HepG2 (cell line): Measurements from ENCODE around the gene TNFRSF25. TPM values are rescaled to one million over a fixed set of nuclear protein-coding genes. Genes with fewer than 3 reads are reported as not detected.
A peak's percentile ranks its signal among the peaks of the same experiment; 100 is the strongest.

Source experiments
- ASH2L ChIP-seq: fragments of 300-600, 200-600 bp; sonication (generic); IDR thresholded peaks from 2 replicates; pipeline ENCODE4 v1.7.0; 2017; ENCODE audit warnings: low read depth, mild to moderate bottlenecking, moderate library complexity, mixed read lengths, low read length; ENCODE audit not compliant: insufficient read length
- CBX2 ChIP-seq, 2 experiments: fragments of 200-600 bp in 1 of 2; sonication (generic); formaldehyde crosslinking in 1 of 2; IDR thresholded peaks; 2 replicates each; pipeline versions ENCODE4 v1.7.0 to v1.8.1; 2018 to 2022; ENCODE audit warnings: low read depth in 2 of 2, low read length in 1 of 2, mild to moderate bottlenecking in 1 of 2, missing genetic modification reagents in 1 of 2
- DNMT1 ChIP-seq: sonication (generic); formaldehyde crosslinking; IDR thresholded peaks from 2 replicates; pipeline ENCODE4 v1.5.1; 2020; ENCODE audit warnings: mild to moderate bottlenecking, missing genetic modification reagents
- GLI4 ChIP-seq: sonication (generic); formaldehyde crosslinking; IDR thresholded peaks from 2 replicates; pipeline ENCODE4 v1.5.1; 2020; ENCODE audit warnings: missing genetic modification reagents, mild to moderate bottlenecking, moderate library complexity, borderline replicate concordance
- HNRNPK ChIP-seq: fragments of 200-400 bp; formaldehyde crosslinking; IDR thresholded peaks from 2 replicates; pipeline ENCODE4 v1.6.1; 2018; ENCODE audit warnings: low read length, low read depth, moderate library complexity, mild to moderate bottlenecking; ENCODE audit not compliant: poor library complexity, severe bottlenecking
- KDM6A ChIP-seq: IDR thresholded peaks from 2 replicates; pipeline ENCODE4 v1.6.1; 2016; ENCODE audit warnings: low read depth
- KMT2A ChIP-seq: sonication (generic); formaldehyde crosslinking; IDR thresholded peaks from 2 replicates; pipeline ENCODE4 v1.4.0; 2020; ENCODE audit warnings: missing genetic modification reagents
- MAFG ChIP-seq: sonication (generic); formaldehyde crosslinking; IDR thresholded peaks from 2 replicates; pipeline ENCODE4 v1.5.1; 2020; ENCODE audit warnings: mild to moderate bottlenecking, missing genetic modification reagents
- NCOA2 ChIP-seq: sonication (generic); formaldehyde crosslinking; IDR thresholded peaks from 2 replicates; pipeline ENCODE4 v1.8.0; 2022; ENCODE audit warnings: inconsistent platforms
- PCBP2 ChIP-seq: fragments of 200-400 bp; formaldehyde crosslinking; optimal IDR thresholded peaks from 2 replicates; pipeline ENCODE3; 2018; ENCODE audit warnings: low read length, low read depth; ENCODE audit not compliant: poor library complexity, severe bottlenecking
- STAT5B ChIP-seq: sonication (generic); formaldehyde crosslinking; IDR thresholded peaks from 2 replicates; pipeline ENCODE4 v1.4.0; 2020; ENCODE audit warnings: missing genetic modification reagents
- THAP11 ChIP-seq: IDR thresholded peaks from 2 replicates; pipeline ENCODE4 v1.6.1; 2016; ENCODE audit warnings: missing biosample characterization, missing genetic modification reagents
- ZNF264 ChIP-seq: sonication (generic); formaldehyde crosslinking; IDR thresholded peaks from 2 replicates; pipeline ENCODE4 v1.4.0; 2020; ENCODE audit warnings: missing genetic modification reagents
- ZNF343 ChIP-seq: sonication (generic); formaldehyde crosslinking; IDR thresholded peaks from 2 replicates; pipeline ENCODE4 v1.4.0; 2020; ENCODE audit warnings: mild to moderate bottlenecking, missing genetic modification reagents
- ZNF550 ChIP-seq: sonication (generic); formaldehyde crosslinking; IDR thresholded peaks from 2 replicates; pipeline ENCODE4 v1.4.0; 2020; ENCODE audit warnings: mild to moderate bottlenecking, missing genetic modification reagents, borderline replicate concordance
- ZNF569 ChIP-seq: sonication (generic); formaldehyde crosslinking; IDR thresholded peaks from 2 replicates; pipeline ENCODE4 v1.5.0; 2020; ENCODE audit warnings: mild to moderate bottlenecking, missing genetic modification reagents, moderate library complexity, borderline replicate concordance
- ZNF773 ChIP-seq: sonication (generic); formaldehyde crosslinking; IDR thresholded peaks from 2 replicates; pipeline ENCODE4 v1.4.0; 2020; ENCODE audit warnings: missing genetic modification reagents, borderline replicate concordance
- polyA plus RNA-seq, 8 experiments: library from polyadenylated mRNA; depleted of rRNA in 3 of 8; stranded (reverse) in 7 of 8; unstranded in 1 of 8; fragments of >200 nt; fragmentation: Illumina TruSeq in 4 of 8; extraction: Trizol in 4 of 8; gene quantifications; 2 replicates each; pipeline versions ENCODE4 v1.2.1 to v1.2.3, GENCODE V29; 2011 to 2016; ENCODE audit warnings: low read depth in 4 of 8, missing spikeins in 1 of 8, mixed read lengths in 1 of 8; ENCODE audit not compliant: insufficient read depth in 1 of 8
- total RNA-seq, 5 experiments: library from RNA; depleted of rRNA; stranded (reverse); fragments of >200 nt; fragmentation: Illumina TruSeq; extraction: Trizol; gene quantifications; 2 replicates each; pipeline ENCODE4 v1.2.3, GENCODE V29; 2016; ENCODE audit warnings: low read depth in 1 of 5
- TF ChIP-seq, protein P1 (sequence below): sonication (generic); formaldehyde crosslinking; IDR thresholded peaks from 2 replicates; pipeline ENCODE4 v1.4.0; 2020; ENCODE audit warnings: missing genetic modification reagents
- TF ChIP-seq, protein P2 (sequence below): sonication (generic); formaldehyde crosslinking; IDR thresholded peaks from 2 replicates; pipeline ENCODE4 v1.9.0; 2022; ENCODE audit warnings: low read depth, missing genetic modification reagents
- TF ChIP-seq, protein P3 (sequence below): sonication (generic); IDR thresholded peaks from 2 replicates; pipeline ENCODE4 v1.6.1; 2016; ENCODE audit warnings: low read depth, borderline replicate concordance
- TF ChIP-seq, protein P4 (sequence below): sonication (generic); formaldehyde crosslinking; IDR thresholded peaks from 2 replicates; pipeline ENCODE4 v1.4.0; 2020; ENCODE audit warnings: mild to moderate bottlenecking, missing genetic modification reagents
- TF ChIP-seq, protein P5 (sequence below): sonication (generic); formaldehyde crosslinking; conservative IDR thresholded peaks from 2 replicates; pipeline ENCODE4 v1.5.0; 2020; ENCODE audit warnings: missing genetic modification reagents

The TNFRSF25 gene
- total and polyA plus RNA-seq, 2 of the 13 experiments (the other 11 are each of a cell fraction or from before 2014, with no cell fraction given) = 1.4 to 1.5 TPM

DNA sequence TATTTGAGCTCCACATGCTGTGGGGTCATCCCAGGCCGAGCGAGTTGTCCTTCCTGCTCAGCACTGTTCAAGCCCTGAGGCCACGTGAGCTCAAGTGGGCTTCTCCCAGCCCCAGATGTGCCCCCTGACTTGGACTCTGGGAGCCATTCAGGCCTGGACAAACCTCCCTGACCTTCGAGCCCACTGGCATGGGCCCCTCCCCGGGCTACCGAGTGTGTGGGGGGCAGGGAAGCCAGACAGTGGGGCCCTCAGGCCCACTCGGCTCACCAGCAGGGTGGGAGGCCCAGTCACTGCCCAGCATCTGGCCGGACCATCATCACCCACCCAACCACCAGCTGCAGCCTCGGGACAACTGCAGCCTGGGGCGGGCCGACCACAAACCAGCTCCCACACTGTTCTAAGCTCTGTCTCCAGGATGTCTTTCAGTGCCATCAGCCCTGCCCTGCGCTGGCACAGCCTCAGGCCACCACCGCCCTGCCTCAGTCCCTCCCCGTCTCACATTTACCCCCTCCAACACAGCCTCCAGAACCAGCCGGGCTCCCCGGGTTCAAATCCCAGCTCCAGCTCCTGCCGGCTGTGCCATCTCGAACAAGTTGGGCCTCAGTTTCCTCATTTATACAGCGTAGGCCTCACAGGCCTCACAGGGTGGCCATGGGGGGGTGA lies 46.4 kb upstream of the TNFRSF25 start (continued):
- TF ChIP-seq, protein P1, sequence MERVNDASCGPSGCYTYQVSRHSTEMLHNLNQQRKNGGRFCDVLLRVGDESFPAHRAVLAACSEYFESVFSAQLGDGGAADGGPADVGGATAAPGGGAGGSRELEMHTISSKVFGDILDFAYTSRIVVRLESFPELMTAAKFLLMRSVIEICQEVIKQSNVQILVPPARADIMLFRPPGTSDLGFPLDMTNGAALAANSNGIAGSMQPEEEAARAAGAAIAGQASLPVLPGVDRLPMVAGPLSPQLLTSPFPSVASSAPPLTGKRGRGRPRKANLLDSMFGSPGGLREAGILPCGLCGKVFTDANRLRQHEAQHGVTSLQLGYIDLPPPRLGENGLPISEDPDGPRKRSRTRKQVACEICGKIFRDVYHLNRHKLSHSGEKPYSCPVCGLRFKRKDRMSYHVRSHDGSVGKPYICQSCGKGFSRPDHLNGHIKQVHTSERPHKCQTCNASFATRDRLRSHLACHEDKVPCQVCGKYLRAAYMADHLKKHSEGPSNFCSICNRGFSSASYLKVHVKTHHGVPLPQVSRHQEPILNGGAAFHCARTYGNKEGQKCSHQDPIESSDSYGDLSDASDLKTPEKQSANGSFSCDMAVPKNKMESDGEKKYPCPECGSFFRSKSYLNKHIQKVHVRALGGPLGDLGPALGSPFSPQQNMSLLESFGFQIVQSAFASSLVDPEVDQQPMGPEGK (CRISPR knock-in tag) = peak; percentile 85
- TF ChIP-seq CBX2 (IDR thresholded peaks at IDR 0.05; ENCODE audit: low read depth, low read length) (no peak), CBX2 (CRISPR knock-in tag; IDR thresholded peaks at IDR 0.05; ENCODE audit: low read depth) (no peak), GLI4 (no peak), KDM6A (CRISPR knock-in tag) (peak; percentile 67; the same call in 1 of the 2 replicates), NCOA2 (CRISPR knock-in tag) (no peak), THAP11 (no peak), ZNF569 (CRISPR knock-in tag) (no peak), ASH2L (no peak), PCBP2 (no peak), KMT2A (CRISPR knock-in tag) (no peak), ZNF550 (CRISPR knock-in tag) (no peak), DNMT1 (CRISPR knock-in tag) (no peak), MAFG (CRISPR knock-in tag) (peak; percentile 51; the same call in 1 of the 2 replicates), STAT5B (CRISPR knock-in tag) (no peak), ZNF264 (CRISPR knock-in tag) (no peak), ZNF343 (no peak), HNRNPK (no peak), ZNF773 (CRISPR knock-in tag) (no peak)
- TF ChIP-seq, protein P2, sequence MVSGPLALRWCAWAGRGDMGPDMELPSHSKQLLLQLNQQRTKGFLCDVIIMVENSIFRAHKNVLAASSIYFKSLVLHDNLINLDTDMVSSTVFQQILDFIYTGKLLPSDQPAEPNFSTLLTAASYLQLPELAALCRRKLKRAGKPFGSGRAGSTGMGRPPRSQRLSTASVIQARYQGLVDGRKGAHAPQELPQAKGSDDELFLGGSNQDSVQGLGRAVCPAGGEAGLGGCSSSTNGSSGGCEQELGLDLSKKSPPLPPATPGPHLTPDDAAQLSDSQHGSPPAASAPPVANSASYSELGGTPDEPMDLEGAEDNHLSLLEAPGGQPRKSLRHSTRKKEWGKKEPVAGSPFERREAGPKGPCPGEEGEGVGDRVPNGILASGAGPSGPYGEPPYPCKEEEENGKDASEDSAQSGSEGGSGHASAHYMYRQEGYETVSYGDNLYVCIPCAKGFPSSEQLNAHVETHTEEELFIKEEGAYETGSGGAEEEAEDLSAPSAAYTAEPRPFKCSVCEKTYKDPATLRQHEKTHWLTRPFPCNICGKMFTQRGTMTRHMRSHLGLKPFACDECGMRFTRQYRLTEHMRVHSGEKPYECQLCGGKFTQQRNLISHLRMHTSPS = 0 out of 2 replicates have a peak, but pooled peaks have one; percentile 15
- TF ChIP-seq, protein P3, sequence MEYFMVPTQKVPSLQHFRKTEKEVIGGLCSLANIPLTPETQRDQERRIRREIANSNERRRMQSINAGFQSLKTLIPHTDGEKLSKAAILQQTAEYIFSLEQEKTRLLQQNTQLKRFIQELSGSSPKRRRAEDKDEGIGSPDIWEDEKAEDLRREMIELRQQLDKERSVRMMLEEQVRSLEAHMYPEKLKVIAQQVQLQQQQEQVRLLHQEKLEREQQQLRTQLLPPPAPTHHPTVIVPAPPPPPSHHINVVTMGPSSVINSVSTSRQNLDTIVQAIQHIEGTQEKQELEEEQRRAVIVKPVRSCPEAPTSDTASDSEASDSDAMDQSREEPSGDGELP = no peak
- TF ChIP-seq, protein P4, sequence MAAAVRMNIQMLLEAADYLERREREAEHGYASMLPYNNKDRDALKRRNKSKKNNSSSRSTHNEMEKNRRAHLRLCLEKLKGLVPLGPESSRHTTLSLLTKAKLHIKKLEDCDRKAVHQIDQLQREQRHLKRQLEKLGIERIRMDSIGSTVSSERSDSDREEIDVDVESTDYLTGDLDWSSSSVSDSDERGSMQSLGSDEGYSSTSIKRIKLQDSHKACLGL = 0 out of 2 replicates have a peak, but pooled peaks have one; percentile 21
- TF ChIP-seq, protein P5, sequence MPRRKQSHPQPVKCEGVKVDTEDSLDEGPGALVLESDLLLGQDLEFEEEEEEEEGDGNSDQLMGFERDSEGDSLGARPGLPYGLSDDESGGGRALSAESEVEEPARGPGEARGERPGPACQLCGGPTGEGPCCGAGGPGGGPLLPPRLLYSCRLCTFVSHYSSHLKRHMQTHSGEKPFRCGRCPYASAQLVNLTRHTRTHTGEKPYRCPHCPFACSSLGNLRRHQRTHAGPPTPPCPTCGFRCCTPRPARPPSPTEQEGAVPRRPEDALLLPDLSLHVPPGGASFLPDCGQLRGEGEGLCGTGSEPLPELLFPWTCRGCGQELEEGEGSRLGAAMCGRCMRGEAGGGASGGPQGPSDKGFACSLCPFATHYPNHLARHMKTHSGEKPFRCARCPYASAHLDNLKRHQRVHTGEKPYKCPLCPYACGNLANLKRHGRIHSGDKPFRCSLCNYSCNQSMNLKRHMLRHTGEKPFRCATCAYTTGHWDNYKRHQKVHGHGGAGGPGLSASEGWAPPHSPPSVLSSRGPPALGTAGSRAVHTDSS (CRISPR knock-in tag) = no peak
